Effector CD4-positive, alpha-beta T cell (primary cell): ENCODE results near the gene VRTN.
"Not testable (repeated sequence)": the region's sequence is repeated elsewhere in the genome, so short reads cannot be mapped to it uniquely, and the experiment has no call there.

Source experiments
- DNase-seq: peaks from one replicate; pipeline ENCODE4 v3.0.0-alpha.2; 2020

VRTN gene

DNA sequence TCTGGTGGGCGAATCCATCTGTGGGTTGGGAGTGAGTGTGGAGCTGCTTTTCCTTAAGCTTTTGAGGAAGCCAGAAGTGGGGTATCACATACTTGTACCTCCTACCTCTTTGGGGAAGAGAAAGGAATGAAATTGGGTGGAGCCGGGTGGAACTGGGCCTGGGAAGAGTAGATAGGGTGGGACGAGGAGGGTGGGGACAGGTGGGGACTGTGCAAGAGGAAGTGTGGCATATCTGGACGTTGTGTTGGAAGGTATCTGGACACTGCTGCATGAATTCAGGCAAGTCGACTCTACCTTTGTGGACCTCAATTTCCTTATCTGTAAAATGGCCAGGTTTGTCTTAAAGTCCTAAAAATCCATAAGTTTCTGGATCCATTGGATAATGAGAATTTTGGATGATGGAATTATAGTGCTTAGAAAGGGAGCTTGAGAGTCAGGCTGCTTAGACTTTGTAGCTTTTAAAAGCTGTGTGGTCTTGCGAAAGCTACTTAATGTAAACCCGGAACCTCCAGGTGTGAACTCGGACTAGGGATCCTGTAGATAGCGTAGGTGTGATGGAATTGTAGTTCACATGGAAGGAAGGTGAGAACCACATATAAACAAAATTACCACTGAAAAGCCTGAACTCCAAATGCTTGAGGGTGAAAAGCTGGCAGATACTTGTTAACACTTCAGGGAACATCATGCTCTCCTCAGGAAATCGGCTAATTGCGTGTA lies 2.1 kb downstream of the VRTN start:
- DNase-seq: no peak

DNA sequence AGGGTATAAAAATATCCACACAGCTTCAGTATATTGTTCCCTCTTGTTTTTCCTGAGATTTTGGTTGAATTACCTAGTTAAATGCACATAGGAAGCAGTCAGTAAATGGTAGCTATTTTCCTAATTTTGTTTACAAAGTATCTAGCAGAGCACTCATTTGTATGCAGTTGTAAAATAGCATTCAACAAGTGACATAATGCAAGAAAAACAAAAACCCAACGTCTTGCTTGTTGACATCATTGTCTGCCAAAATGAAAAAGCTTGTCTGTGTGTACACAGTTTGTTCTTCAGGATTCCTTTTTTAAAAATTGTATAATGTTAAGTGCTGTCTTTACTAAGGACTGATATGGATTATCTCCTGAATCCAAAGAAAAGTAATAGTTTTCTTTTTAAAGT lies 2.7 kb downstream of the VRTN start:
- DNase-seq: no peak

DNA sequence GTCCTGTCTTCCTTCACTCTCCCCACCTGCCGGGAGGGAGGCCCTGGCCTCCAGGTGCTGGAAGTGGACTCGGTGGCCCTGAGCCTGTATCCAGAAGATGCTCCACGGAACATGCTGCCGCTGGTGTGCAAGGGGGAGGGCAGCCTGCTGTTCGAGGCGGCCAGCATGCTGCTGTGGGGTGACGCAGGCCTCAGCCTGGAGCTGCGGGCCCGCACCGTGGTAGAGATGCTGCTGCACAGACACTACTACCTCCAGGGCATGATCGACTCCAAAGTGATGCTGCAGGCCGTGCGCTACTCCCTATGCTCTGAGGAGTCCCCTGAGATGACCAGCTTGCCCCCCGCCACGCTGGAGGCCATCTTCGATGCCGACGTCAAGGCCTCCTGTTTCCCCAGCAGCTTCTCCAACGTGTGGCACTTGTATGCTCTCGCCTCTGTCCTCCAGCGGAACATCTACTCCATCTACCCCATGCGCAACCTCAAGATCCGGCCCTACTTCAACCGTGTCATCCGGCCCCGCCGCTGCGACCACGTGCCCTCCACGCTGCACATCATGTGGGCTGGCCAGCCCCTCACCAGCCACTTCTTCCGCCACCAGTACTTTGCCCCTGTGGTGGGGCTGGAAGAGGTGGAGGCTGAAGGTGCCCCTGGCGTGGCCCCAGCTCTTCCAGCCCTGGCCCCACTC lies 8.8 kb downstream of the VRTN start:
- DNase-seq: no peak

DNA sequence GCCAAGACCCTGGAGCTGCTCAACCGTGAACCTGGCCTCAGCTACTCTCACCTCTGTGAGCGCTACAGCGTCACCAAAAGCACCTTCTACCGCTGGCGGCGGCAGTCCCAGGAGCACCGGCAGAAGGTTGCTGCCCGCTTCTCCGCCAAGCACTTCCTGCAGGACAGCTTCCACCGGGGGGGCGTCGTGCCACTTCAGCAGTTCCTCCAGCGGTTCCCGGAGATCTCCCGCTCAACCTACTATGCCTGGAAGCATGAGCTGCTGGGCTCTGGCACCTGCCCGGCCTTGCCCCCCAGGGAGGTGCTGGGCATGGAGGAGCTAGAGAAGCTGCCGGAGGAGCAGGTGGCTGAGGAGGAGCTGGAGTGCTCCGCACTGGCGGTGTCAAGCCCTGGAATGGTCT lies 9.3 kb downstream of the VRTN start:
- DNase-seq: no peak

- DNase-seq: no peak
Measured at GRCh38 chr14:74358176-74358829, 10.0 kb downstream of the VRTN start.

DNA sequence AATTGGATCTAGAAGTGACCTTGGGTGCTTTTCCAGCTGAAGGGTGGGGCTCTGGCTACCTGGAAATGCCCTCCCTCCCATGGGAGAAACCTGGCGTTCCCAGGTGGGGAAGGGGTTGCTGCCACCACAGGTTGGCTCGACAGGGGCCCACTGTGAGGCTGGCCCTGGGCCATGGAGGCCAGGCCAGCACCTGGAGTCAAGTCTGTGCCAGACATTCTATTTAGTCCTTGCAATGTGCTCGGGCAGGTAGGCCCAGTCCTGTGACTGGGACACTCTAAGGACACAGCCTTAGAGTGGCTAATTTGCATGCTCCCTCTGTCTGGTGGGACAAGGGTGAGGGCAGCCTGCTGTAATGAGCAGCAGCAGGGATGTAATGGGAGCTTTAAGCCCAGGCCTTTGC lies 11.9 kb downstream of the VRTN start:
- no peak for DNase-seq

DNA sequence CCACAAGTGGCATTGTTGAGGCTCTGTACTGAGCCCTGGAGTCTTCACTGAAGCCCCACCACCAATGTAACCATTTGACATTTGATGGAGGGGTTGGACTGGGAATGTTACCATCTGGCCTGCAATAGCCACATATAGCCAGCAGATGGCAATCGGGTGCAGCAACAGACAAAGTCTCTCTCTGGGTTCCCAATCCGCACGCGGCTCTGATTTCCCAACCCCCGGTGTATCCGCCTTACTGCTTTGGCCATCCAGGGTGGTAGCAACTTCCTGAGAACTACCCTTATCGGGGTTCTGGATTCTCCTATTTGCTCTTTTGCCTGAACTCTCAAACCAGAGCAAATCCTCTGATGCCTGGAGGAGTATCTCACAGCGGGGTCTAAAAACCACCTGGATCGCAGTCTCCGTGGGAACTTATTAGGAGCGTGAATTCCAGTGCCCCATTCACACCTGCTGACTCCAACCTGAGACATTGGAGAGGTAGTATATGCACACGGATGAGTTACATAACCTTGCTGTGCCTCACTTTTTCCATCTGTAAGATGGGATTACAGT lies 14.2 kb downstream of the VRTN start:
- DNase-seq: peak; percentile 48

DNA sequence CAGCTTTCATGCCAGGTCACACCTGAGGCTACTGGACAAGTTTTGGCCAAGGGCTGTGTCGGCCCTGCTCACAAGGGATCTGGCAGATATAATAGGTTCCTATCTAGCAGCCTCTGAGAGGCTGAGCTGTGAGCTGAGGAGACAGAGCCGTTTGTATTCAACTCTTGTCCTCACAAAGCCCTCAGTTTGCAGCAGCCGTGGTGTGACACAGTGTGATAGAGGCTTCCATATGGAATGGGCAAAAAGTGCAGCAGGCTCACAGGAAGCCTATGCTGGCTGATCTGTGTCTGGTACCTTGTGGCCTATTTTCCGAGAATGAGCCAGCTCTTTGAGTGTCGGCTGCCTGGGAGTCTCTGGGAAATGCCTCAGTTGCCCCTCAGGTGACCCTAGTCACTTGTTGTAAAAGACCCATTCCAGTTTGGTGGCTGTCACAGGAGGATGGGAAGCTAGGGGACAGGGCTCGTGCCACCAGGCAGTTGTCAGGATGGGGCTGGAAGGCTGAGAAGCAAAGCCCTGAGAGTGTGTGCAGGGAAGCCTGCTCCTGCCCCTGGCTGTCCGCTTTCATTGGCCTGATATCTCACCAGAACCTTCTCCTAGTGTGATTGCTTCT lies 16.1 kb downstream of the VRTN start:
- DNase-seq: no peak

DNA sequence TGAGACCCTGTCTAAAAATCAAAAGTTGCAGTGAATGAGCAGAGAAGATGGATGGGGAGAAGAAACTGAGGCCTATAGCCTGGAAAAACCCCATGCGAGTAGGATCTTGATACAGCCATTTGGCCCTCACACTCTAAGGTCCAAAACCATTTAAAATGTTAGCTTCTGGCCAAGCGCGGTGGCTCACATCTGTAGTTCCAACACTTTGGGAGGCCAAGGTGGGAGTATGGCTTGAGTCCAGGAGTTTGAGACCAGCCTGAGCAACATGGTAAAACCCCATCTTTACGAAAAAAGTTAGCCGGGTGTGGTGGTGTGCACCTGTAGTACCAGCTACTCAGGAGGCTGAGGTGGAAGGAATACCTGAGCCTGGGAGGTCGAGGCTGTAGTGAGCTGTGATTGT lies 19.8 kb downstream of the VRTN start:
- DNase-seq: no peak

DNA sequence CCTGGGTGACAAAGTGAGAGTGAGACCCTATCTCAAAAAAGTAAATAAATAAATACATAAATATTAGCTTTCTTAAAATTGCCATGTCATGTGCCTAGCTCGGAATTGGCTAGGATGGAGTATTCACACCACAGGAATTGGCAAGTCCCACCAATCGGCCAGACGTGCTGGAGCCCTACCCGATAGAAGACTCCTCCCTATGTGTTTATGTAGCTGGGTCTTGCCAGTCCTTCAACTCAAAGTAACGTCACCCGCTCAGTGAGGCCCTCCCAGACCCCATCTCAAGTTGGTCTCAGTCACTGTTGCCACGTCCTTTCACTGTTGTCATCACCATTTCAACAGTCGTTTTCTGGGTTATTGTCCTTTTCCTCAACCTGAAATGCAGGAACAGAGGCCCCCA lies 20.2 kb downstream of the VRTN start:
- no peak for DNase-seq

- no peak for DNase-seq
Measured at GRCh38 chr14:74377976-74378690, 29.9 kb downstream of the VRTN start.

DNA sequence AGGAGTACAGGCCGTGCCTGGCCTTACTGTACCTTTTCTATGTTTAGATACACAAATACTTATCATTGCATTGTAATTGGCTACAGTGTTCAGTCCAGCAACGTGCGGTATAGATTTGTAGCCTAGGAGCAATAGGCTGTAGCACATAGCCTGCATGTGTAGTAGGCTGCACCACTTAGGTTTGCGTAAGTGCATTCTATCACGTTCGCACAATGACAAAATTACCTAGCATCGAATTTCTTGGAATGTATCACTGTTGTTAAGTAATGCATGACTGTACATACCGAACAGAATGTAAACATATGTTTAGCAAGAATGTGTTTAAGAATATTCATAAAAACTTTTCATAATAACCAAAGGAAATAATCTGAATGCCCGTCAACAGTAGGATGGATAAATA lies 31.9 kb downstream of the VRTN start:
- no peak for DNase-seq

- no peak for DNase-seq
Measured at GRCh38 chr14:74380845-74381244, 32.6 kb downstream of the VRTN start.

DNA sequence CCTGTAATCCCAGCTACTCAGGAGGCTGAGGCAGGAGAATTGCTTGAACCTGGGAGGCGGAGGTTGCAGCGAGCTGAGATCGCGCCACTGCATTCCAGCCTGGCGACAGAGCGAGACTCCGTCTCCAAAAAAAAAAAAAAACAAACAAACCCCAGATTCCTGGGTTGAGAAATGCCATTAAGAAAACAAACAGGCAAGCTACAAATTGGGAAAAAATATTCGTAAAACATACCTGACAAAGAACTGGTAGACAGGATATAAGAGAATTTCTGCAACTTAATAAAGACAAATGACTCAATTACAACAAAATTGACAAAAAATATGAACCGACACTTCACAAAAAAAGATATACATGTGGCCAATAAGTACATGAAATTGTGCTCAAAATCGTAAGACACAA lies 33.3 kb downstream of the VRTN start:
- not testable (repeated sequence) for DNase-seq

DNA sequence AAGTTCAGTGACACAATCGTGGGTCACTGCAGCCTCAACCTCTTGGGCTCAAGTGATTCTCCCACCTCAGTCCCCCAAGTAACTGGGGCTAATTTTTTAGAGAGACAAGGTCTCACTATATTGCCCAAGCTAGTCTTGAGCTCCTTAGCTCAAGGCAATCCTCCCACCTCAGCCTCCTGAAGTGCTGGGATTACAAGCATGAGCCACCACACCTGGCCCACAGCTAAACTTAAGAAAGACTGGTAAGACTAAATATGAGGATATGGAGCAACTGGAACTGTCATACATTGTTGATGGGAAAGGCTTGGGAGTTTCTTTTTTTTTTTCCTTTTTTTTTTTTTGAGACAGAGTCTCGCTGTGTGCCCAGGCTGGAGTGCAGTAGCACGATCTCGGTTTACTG lies 34.0 kb downstream of the VRTN start:
- no peak for DNase-seq

DNA sequence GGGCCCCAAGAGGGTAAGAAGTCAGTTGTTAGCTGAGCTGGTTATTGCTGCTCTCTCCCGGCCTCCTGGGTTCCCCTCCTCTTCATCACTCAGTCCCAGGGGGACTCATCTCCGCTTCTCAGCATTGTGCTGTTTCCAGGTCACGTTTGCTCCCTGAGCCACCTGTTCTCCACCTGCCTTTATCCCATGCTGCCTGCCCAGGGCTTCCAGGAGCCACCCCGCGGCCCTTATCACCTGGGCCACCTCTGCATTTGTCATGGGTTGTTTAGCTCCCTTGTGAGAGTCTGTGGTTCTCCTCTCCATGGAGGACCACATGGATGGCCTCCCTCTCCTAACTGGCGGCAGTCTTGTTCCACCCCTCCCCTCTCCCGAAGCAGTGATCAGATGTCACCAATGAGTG lies 41.7 kb downstream of the VRTN start:
- no peak for DNase-seq

- DNase-seq: not testable (repeated sequence)
Measured at GRCh38 chr14:74390505-74390904, 42.2 kb downstream of the VRTN start.

- no peak for DNase-seq
Measured at GRCh38 chr14:74391479-74391878, 43.2 kb downstream of the VRTN start.

DNA sequence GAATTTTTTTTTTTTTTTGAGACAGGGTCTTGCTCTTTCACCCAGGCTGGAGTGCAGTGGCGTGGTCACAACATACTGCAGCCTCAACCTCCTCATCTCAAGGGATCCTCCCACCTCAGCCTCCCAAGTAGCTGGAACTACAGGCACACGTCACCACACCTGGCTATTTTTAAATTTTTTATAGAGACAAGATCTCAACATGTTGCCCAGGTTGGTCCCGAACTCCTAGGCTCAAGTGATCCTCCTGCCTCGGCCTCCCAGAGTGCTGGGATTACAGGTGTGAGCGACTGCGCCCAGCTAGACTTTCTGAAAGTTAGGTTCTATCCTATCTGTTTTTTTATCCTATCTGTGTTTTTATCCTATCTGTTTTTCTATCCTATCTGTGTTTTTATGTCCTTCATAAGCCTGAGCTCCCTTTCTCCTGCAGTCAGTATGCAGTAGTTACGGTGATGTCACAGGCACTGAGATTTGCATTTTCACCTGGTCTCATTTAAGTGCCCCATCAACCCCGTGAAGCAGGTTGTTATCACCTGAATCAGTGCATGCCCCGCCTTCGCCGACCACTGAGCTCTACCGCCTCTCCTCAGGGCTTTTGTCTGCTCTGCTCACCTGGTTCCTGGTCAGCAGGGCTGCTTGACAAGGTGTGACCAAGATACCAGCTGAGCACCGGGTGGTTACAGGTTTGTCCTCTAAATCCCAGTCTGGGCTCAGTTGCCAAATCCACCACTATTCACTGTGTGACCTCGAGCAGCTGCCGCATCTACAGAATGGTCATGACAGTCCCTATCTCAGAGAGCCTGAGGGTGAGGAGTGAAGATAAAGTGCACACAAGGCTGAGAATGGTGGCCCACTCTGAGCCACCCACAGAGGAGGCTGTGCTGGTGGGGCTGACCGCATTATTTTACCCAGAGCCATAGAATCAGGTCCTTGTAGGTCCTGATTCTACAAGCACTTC lies 44.6 kb downstream of the VRTN start:
- no peak for DNase-seq

DNA sequence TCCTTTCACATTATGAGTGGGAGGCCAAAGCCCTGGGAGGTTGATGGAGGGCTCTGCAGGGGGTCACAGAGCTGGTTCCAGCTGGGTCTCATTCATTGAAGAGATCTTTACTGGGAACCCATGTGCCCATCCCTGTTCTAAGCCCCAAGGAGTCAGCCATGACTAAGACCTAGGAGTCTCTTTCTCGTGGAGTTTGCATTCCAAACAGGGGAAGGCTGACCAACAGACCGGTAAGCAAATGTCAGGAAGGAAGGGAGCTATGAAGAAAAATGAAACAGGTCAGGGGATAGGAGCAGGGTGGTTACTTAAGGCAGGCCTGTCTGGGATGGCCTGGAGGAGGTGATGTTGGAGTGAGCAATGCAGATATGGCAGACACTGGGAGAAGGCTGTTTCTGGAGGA lies 46.3 kb downstream of the VRTN start:
- DNase-seq: no peak

DNA sequence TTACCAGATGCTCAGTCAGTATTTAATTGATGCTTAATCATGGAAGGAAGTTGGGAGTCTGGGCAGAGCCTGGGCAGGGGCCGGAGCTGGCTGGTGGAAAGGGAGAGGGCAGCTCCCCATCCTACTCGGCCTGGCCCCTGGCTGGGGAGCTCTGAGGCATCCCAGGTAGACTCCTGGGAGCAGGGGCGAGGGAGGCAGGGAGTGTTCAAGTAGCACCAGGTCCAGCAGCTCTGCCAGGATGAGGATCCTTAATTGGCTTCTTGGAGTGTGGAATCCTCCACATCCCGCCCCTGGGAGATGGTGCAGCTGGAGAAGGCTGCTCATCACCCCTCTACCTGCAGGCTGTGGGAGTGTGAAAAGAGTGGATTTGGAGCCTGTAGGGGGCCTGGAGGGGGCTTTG lies 46.8 kb downstream of the VRTN start:
- DNase-seq: no peak
